Hematopoietic multipotent progenitor cell treated with erythropoietin and hydrocortisone succinate and interleukin-3 and kit ligand, for 17 days (in vitro differentiated cells): ENCODE data around the gene IMPDH2.

Experiments
- DNase-seq: peaks from one replicate; pipeline ENCODE4 v3.0.0-alpha.2; 2015; ENCODE audit warnings: low spot score

The IMPDH2 gene

DNA sequence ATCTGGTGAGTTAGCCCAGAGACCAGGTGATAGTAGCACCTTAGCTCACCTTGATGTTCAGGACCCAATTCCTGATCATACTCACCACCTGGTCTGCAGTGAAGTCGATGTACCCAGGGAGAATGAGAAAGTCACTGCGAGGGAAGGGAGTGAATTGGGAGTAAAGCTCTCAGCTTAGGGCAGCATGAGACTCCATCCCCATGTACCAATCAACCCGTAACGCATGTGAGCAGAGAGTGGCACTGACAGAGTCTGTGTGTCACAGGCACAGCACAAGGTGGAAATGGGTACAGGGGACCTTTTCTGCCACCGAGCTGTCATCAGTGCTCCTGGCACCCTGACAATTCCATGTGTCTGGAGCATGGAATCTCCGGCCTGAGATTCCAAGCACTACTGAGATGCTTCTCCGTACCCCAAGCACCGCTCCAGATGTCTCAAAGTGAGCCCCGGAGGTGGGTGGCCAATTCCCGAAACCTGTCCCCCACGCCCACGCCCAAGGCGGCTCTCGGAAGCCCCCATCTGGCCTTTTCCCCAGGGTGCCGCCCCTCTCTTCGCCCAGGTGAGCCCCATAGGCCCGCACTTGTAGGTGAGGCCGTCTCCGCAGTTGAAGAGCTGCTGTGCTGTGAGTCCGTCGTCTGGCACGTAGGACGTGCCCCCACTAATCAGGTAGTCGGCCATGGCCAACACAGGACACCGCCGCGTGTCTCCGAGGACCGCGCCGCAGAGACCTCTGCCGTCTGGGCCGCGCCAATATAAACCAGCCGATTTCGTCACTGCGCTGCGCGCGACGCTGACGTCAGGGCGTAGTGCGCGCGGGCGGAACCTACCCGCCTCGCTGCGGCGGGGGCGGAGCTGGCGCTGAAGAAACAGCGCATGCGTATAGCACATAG lies at the start of gene IMPDH2:
Gene IMPDH2, minus strand, starts transcription at position 726 of the 890 bp plus-strand sequence. Its CDS starts 48 bp downstream, at position 678.
- peak; percentile 98 for DNase-seq

- DNase-seq: no peak
These were observed 47.4 kb upstream of the IMPDH2 start for GRCh38 chr3:49076646-49077045.

DNA sequence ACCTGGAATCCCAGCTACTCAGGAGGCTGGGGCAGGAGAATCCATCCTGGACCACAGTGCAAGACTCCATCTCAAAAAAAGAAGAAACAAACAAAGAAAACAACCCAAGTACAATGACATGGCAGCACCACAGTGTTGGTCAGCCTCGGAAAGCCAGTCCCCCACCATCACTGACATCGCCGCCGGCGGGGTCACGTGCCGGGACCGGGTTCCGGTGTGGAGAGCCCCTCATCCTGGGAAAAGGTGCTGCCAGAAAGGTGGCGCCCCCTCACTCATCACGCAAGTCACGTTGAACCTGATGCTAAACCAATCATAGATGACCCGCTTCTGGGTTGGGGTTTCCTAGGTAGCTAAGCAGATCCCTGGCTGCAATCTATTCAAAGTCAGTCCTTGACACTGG lies 46.9 kb upstream of the IMPDH2 start:
- no peak for DNase-seq

DNA sequence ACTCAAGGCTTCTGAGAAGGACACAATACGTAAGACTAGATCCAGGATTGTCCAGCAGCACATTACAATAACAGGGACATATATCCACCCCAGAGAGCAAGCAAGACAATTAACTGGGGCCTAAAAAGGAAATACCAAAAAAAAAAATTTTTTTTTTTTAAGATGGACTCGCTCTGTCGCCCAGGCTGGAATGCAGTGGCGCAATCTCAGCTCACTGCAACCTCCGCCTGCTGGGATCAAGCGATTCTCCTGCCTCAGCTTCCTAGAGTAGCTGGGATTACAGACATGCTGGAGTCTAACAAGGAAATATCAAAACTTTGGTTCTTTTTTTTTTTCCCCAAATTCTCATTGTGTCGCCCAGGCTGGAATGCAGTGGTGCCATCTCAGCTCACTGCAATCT lies 28.8 kb upstream of the IMPDH2 start:
- DNase-seq: no peak

- DNase-seq: no peak
These were observed 28.1 kb upstream of the IMPDH2 start for GRCh38 chr3:49057268-49057667.

DNA sequence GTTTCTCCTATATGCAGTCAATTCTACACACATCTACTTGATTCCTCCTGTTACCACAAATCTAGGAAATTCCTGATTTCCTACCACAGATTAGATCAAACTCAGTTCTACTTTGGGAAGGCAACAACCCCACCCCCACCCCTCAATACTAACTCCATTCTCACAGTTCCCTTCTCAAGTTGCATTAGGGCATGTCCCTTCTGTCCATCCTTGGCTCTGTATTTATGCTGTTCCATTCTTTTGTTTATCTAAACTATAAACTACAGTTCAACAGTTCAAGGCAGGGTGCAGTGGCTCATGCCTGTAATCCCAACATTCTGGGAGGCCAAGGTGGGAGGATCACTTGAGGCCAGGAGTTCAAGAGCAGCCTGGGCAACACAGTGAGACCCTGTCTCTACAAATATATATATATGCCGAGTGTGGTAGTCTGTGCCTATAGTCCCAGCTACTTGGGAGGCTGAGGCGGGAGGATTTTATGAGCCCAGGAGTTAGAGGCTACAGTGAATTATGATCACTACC lies 25.2 kb upstream of the IMPDH2 start:
- no peak for DNase-seq

DNA sequence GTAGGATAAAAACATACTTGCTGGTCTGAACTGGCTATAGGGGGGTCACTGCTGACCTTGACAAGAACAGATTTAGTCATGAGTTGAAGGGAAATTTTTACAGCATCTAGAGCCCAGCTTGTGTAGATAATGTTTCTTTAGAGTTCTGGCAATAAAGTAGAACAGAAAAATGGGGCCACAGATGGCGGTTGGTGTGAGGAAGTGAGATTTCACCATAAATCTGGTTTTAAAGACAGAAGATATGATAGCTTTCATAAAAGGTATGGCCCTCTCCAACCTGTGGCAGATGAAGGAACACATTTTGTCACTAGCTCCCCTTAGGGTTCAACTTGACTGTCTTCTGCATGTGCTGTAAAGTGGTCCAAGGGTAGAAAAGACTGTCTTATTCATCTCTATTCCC lies 24.3 kb upstream of the IMPDH2 start:
- DNase-seq: no peak

- DNase-seq: no peak
These were observed 6.1 kb upstream of the IMPDH2 start for GRCh38 chr3:49035281-49035680.

DNA sequence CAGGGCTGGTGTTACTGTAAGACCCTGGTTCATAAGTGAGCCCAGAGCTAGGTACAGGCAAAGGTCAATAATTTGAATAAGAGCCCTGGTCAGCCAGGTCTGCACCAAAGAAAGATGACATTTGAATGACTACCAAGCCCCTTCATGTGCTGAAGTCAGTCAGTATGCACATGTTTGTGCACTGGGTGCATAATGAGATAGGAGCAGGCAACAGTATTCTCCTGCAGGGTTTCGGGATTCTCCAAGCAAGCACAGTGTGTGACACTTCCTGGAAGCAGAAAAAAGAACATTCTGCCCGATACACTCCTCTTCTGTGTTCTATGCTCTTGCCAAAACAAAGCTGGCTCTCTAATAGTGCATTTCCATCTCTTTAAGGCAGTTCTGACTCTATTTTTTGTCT lies 5.5 kb upstream of the IMPDH2 start:
- no peak for DNase-seq

DNA sequence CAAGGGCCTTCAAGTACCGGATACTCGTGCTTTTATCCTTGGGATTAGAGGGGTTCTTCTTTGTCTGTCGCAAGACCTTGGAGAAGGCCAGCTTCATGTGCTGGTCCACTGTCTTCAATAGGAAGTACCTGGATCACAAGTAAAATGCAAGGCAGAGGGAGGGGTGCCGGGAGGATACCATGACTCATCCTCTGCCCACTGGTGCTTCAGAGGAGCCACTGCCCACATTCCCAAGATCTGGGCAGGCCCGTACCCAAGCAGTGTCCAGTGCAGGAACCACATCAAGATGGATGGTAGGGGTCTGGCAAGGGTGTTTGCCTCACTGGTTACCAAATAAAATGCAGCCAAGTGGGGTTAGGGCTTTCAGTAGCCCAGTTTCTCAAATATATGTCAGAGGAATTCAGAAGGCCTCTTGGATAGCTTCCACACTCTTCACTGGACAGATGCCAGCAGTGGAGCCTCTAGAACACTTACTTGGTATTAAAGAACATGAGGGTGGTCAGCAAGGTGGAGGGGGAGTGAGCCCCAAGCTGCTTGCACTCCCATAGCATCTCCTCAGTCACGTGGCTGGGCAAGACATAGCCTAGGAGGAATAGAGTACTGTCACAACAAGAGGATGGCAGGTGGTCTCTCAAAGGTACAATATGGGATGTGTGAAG lies 3.6 kb upstream of the IMPDH2 start:
- DNase-seq: no peak

DNA sequence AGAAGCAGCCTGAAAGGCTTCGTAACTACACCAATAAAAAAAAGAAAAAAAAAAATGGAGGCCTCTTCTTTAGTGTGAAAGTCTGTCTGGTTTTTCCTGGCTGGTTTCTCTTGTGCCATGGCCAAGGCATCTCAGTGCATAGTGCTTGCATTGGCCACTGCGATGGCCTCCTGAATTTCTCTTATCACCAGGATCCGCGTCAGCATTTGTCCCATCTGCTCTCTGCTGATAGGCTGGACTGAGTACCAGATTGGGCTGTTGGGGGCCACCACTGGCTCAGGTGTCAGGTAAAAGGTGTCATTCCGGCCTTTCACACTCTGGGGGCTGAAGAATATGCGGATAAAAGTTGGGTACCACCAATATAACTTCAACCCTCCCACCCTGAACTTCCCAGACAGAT lies 1.1 kb upstream of the IMPDH2 start:
- peak; percentile 60 for DNase-seq

- DNase-seq: no peak
These were observed 326 bp upstream of the IMPDH2 start for GRCh38 chr3:49029563-49029884.

DNA sequence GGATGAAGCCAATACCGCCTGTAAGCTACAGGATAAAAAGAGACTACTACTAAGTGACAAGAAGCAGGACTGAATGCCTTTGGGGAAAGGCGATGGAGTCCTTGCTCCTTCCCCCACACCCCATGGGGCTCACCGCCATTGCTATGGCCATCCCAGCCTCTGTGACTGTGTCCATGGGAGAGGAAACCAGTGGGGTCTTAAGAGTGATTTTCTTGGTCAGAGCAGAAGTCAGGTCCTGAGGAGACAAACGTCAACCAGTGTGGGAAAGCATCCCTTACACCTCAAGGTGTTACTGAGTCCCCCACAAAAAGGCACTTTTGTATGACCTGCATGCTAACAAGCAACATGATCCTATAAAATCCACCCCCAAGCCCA lies 913 bp downstream of the IMPDH2 start:
- no peak for DNase-seq

DNA sequence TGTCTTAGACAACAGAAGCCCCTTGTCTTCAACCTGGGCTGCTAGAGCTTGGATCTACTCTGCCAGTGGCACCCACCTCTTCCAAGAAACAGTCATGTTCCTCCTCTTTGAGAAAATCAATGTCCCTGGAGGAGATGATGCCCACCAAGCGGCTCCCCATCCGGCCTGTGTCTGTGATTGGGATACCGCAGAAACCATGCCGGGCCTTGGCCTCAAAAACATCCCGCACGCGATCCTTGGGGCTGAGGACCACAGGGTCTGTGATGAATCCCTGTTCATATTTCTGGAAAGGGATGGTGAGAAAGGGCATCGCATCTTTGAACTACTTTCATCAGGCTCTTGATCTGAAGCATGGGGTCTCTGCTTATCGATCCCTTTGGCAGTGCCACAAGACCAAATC lies 1.6 kb downstream of the IMPDH2 start:
- DNase-seq: no peak

DNA sequence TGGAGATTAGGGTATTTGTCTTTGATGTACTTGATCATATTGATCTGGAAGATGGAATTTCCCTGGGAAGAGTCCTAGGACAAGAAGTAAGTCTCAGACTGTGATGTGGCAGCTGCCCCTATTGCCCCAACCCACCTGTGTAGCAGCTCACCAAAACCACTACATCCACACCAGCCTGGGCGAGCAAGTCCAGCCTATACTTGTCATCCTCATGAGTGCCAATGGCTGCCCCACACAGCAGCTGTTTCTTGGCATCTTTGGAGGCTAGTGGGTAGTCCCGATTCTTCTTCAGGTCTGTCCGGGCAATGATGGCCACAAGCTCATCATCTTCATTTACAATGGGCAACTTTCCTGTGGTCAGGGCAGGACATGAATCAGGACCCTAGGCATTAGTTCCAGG lies 2.7 kb downstream of the IMPDH2 start:
- DNase-seq: no peak

DNA sequence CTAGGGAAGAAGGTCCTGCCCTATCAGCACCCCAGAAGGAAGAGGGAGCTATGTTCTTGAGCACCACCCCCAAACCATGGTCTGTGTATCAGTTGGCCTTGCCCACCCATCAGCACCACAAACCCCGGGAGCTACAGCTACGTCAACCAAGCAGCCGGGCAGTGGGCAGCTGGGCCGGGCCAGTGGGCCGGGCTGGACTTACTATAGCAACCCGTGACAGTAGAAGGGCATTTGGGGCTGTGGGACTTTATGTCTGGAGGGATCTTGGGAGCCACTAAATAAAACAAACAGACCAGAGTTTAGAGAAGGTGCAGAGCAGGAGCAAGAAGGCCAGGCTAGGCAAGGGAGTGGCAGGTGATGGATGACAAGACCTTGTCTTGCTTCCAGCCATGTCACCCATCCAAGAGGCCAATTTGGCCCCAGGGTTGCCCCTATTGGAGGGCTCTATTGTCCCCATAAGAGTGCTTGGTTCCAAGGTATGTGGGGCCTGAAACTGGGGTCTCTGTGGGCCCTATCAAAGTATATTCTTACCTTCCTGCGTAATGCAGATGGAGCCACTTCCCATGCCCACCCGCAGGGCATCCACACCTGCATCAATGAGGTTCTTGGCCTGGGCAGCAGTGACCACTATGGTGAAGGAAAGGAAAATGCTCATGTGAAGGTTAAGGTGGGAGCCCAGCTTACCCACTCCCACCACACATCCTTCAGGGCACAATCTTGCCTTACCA lies 3.2 kb downstream of the IMPDH2 start:
- DNase-seq: no peak

DNA sequence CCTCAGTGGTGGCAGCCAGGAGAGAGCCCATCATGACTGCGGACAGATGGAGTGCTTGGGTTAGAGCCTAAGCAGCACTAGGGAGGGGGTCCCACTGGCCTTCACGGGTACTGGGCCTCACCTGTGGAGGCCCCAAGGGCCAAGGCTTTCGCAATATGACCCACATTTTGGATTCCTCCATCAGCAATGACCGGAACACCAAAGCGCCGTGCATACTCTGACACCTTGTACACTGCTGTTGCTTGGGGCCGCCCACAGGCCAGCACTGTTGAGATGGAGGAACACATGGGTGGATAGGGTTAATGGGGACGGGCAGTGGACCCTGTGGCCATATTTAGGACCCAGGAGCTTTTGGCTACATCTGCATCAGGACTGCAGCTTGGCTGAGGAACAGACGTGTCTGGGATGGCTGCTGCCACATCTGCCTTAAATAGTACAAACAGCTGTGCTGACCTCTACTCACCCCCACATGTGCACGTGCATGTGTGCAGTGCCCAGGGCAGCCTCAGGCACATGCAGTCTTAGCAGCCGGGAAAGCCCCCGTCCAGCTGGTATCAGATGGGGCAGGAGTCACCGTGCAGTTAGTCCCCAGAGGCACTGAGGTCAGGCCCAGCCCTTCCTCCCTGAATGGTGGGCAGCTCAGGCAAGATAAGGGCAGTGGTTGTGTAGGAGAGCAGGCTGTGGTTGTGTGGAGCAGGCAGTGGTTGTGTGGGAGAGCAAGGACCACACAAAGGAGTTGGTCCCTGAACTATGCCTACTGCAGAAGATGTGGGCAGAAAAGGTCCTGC lies 4.0 kb downstream of the IMPDH2 start:
- DNase-seq: peak; percentile 17

- no peak for DNase-seq
These were observed 4.7 kb downstream of the IMPDH2 start for GRCh38 chr3:49024449-49024848.

DNA sequence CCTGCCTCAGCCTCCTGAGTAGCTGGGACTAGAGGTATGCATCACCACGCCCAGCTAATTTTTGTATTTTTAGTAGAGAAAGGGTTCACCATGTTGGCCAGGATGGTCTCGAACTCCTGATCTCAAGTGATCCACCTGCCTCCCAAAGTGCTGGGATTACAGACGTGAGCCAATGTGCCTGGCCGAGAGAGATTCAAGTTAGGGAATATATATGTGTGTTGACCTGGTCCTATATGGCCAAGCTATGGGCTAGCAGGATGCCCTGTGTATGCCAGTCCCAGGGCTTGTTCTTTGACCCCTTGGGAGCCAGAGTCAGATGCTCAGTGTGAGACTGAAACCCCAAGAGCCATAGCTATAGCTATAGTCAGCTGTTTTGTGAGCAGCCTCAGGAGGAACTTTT lies 5.4 kb downstream of the IMPDH2 start:
- no peak for DNase-seq

GRCh38 chr3:49022688-49023171 lies 6.5 kb downstream of the IMPDH2 start:
- peak; percentile 22 for DNase-seq

DNA sequence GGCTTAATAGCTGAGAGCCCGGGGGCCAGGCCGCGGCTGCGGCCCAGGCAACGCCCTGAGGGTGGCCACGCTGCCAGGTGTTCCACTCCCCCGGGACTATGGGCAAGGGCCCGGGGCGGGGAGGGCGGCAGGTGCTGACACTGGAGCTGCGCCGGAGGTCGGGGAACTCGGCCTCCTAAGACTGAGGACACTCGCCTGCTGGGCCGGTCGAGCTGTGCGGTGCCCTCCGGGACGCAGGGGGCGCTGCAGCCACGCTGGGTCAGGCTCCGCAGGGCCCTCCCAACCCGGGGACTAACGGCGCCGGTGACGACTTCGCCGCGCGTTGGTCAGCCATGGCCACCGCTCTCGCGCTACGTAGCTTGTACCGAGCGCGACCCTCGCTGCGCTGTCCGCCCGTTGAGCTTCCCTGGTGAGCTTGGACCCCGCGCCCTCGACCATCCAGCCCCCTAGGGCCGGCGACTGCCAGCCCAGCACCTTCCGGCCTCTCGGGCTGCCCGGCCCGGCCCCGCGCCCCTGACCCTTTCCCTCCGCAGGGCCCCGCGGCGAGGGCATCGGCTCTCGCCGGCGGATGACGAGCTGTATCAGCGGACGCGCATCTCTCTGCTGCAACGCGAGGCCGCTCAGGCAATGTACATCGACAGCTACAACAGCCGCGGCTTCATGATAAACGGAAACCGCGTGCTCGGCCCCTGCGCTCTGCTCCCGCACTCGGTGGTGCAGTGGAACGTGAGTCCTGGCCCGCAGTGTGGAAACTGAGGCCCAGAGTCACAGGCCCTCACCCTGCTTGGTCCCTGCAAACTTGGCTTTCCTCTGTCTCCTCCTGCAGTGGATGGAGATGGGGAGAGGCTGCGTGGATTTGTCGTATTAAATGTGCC lies 7.1 kb downstream of the IMPDH2 start, which contains the start of gene NDUFAF3:
Gene NDUFAF3, plus strand, starts transcription at position 309 of the 875 bp plus-strand sequence. Its CDS starts 24 bp downstream, at position 333.
- DNase-seq: peak; percentile 94
